ENCODE results near the gene MYH10. TPM values are rescaled to one million over a fixed set of nuclear protein-coding genes. Genes with fewer than 3 reads are reported as not detected.
A peak's percentile ranks its signal among the peaks of the same experiment; 100 is the strongest.
"Not testable (repeated sequence)": the region's sequence is repeated elsewhere in the genome, so short reads cannot be mapped to it uniquely, and the experiment has no call there.

MYH10 gene
- 100 to 1,000 TPM; 236 to 271 (median 255) TPM for polyA plus RNA-seq (ENCODE audit: insufficient read length in 4 of 4)

GRCh38 chr17:8630227-8630801 is at the start of gene MYH10:
Gene MYH10 (minus strand): TSS chr17:8630725. CDS start chr17:8623246, 7,479 bp downstream.
- DNase-seq (ENCODE audit: low read depth in 4 of 4, low spot score in 3 of 4): peak in 2 of 4 donors; percentile 15 to 20

DNA sequence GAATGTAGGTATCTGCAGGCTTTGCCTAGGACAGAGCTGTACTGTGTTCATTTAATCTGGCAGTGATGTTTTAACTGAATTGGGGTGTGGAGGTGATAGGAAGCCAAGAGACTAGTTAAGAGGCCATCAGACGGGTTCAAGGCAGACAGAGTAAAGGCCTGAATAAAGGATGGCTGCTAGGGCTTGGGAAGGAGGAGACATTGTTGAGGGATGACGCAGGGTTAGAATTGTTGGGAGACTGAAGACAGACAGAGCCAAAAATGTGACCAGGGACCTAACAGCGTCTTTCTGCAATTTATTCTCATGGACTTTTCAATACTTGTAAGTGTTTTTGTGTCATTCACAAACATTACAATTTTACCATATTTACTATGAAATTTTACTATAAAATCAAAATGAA is 48.6 kb upstream of the MYH10 start:
- DNase-seq (ENCODE audit: low read depth in 4 of 4, low spot score in 3 of 4): no peak

DNA sequence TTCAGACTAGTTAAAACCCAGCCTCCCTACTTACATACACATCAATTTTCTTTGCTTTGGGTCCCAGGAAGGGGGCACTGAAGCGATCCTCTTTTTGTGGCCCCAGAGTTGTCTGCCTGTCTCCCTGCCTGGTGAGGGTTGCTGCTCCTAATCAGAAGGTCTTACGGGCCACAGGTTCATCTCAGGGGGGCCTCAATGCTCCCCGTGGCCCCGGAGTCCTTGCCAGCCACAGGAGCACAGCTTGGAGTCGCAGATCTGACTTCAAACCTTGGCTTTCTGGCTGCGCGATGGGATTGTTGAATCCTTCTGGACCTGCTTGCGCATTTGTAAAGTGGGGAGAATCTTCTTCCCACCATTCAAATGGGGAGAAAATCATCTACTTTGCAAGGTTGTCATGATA is 44.8 kb upstream of the MYH10 start:
- DNase-seq (ENCODE audit: low read depth in 4 of 4, low spot score in 3 of 4): no peak

- DNase-seq (ENCODE audit: low read depth in 4 of 4, low spot score in 3 of 4): no peak
Measured at GRCh38 chr17:8674344-8675305, 44.1 kb upstream of the MYH10 start.

GRCh38 chr17:8673612-8674011 is 43.1 kb upstream of the MYH10 start:
- DNase-seq (ENCODE audit: low read depth in 4 of 4, low spot score in 3 of 4): no peak

DNA sequence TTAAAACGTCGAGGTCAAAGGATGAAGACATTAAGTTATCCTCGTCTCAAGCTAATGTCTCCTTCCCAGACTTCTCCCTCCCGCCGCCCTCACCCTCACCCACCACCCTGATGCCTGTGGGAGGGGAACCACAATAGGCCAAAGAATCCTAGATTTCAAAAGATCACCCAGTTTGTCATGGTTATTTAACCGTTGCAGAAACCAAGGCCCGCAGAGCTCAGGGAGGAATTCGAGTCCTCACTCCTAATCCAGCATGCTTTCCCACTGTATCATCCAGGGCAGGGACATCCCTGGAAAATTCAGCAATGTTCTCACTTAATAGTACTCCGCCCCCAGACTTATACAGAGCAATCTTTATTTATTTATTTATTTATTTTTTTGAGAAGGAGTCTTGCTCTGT is 41.8 kb upstream of the MYH10 start:
- DNase-seq (ENCODE audit: low read depth in 4 of 4, low spot score in 3 of 4): no peak

GRCh38 chr17:8670421-8670820 is 39.9 kb upstream of the MYH10 start:
- no peak for DNase-seq (ENCODE audit: low read depth in 4 of 4, low spot score in 3 of 4)

- DNase-seq (ENCODE audit: low read depth in 4 of 4, low spot score in 3 of 4): no peak
Measured at GRCh38 chr17:8668176-8668740, 37.7 kb upstream of the MYH10 start.

GRCh38 chr17:8667421-8667820 is 36.9 kb upstream of the MYH10 start:
- DNase-seq (ENCODE audit: low read depth in 4 of 4, low spot score in 3 of 4): no peak

DNA sequence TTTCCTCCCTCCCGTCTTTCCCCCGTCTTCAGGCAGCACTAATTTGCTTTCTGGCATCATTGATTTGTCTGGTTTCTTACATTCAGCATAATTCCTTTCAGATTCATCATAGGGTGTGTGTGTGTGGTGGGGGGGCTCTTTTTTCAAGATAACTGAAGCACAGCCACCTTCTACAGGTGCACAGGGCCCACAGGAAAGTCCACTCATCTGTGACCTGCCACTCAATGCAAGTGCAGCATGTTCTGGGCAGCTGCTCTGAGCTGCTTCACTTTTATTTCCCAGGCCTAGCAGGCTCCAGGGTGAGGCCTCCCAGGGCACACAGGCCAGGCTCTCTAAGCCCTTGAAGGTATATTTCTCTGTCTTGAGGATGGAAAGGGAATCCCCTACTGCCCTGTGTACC is 35.2 kb upstream of the MYH10 start:
- DNase-seq (ENCODE audit: low read depth in 4 of 4, low spot score in 3 of 4): no peak

DNA sequence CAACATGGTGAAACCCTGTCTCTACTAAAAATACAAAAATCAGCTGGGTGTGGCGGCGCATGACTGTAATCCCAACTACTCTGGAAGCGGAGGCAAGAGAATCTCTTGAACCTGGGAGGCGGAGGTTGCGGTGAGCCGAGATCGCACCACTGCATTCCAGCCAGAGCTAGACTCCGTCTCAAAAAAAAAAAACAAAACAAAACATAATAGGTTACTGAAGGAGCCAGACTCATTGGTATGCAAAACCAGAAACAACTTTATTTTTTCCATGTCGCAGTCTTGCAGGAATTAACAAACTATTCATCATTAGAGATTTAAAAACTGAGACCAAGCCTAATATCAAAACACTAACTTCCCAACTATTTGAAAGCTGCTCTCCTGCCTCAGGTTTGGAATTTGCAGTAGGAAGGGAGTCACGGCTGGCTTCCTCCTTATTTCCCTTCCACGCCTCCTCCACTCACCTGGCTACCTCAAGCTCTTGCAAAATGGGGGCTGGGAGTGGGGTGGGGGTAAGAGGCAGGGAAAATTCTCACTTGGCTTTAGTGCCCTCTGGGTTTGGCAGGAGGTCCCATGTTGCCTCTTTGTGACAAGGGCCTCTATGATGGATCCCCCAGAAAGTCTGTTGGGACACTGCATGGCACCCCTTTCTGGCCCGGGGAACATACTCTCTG is 34.1 kb upstream of the MYH10 start:
- DNase-seq (ENCODE audit: low read depth in 4 of 4, low spot score in 3 of 4): no peak

DNA sequence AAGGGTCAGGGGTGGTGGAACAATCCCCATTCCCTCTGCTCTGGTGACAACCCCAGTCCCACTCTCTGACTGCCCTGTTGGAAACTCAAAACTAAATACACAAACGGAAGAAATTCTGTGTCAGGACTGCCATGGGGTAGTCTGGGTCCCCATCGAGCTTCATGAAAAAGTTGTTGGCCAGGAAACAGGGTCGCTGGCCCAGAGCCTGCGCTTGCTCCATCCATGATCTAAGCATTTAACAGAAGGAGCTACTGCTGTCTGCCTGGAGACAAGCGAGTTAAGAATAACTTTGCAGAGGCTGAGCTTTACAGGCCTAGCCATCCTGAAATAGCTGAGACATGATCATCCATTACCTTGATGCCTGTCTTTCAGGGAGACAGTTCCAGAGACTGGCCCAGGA is 32.4 kb upstream of the MYH10 start:
- no peak for DNase-seq (ENCODE audit: low read depth in 4 of 4, low spot score in 3 of 4)

- no peak for DNase-seq (ENCODE audit: low read depth in 4 of 4, low spot score in 3 of 4)
Measured at GRCh38 chr17:8662076-8662831, 31.7 kb upstream of the MYH10 start.

- DNase-seq (ENCODE audit: low read depth in 4 of 4, low spot score in 3 of 4): not testable (repeated sequence)
Measured at GRCh38 chr17:8660709-8661108, 30.2 kb upstream of the MYH10 start.

DNA sequence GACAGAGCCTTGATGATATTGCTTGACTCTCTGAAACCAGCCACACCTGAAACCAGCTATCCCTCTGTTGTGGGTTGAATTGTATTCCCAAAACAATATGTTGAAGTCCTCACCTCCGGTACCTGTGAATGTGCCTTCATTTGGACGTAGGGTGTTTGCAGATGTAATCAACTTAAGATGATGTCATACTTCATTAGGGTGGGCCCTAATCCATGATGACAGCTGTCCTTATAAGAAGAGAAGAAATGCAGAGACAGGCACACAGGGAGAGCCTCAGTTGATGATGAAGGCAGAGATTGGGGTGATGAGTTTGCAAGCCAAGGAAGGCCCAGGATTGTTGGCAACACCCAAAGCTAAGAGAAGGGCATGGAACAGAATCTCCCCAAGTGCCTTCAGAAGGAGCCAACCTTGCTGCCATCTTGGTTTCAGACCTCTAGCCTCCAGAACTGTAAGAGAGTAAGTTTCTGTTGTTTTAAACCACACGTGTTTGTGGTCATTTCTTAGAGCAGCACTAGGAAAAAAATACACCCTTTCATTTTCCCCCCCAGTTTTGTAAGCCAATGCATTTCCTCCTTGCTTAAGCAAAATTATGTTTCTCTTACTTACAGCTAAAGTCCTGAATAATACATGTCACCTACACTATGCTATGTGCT is 29.4 kb upstream of the MYH10 start:
- no peak for DNase-seq (ENCODE audit: low read depth in 4 of 4, low spot score in 3 of 4)

DNA sequence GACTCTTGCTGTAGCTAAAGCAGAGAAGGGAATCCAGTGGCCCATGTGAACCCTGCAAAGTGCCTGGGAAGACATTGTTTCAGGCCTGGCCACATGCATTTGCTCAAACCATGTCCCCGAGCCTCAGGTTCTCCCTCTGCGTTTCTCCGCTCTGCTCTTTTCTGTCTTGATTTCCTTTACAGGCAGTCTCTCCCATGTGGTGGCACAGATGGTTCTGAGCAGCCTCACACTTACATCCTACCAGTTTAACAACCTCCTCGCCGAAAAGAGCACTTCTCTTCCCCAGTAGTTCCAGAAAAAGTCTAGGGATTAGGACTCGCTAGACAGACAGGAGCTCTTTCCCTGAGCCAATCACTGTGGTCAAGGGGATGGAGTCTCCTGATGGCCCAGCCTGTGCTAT is 28.3 kb upstream of the MYH10 start:
- DNase-seq (ENCODE audit: low read depth in 4 of 4, low spot score in 3 of 4): no peak

- no peak for DNase-seq (ENCODE audit: low read depth in 4 of 4, low spot score in 3 of 4)
Measured at GRCh38 chr17:8656693-8657092, 26.2 kb upstream of the MYH10 start.

- no peak for DNase-seq (ENCODE audit: low read depth in 4 of 4, low spot score in 3 of 4)
Measured at GRCh38 chr17:8654822-8655221, 24.3 kb upstream of the MYH10 start.

- DNase-seq (ENCODE audit: low read depth in 4 of 4, low spot score in 3 of 4): no peak
Measured at GRCh38 chr17:8651013-8651412, 20.5 kb upstream of the MYH10 start.

DNA sequence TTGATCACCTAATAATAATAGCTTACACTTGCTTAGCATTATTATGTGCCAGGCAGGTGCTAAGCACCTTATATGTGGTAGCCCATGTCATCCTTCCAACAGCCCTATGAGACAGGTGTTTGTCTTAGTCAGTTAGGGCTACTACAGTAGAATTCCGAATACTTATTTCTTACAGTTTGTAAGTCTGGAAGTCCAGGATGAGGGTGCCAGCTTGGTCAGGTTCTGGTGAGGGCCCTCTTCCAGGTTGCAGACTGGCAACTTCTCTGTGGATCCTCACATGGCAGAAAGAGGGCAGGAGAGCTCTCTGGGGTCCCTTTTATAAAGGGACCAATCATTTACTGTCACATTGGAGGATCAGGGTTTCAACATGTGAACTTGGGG is 19.6 kb upstream of the MYH10 start:
- DNase-seq (ENCODE audit: low read depth in 4 of 4, low spot score in 3 of 4): no peak
